MCF 10A (cell line): Measurements from ENCODE around the gene ALDH6A1. TPM values are rescaled to one million over a fixed set of nuclear protein-coding genes. Genes with fewer than 3 reads are reported as not detected.

Source experiments
- BruUV-seq: library from RNA; stranded (reverse); fragments of 400-500 nt; replicated peaks from 2 replicates; lab custom pipeline; 2021; lab: Mats Ljungman, UMichigan
- CTCF ChIA-PET: fragments of 300-600 bp; sonication (Branson Sonifier 250); formaldehyde crosslinking; extraction: SDS; loops from one replicate; lab custom pipeline; 2021; ENCODE audit warnings: antibody characterized with exemption, inconsistent platforms; lab: Yijun Ruan, JAX
- POLR2A ChIA-PET: fragments of 300-600, 350-650 bp; sonication (Branson Sonifier 250); formaldehyde crosslinking; extraction: SDS; loops from one replicate; lab custom pipeline; 2020; ENCODE audit warnings: antibody characterized with exemption, inconsistent platforms; lab: Yijun Ruan, JAX
- DNase-seq: peaks from one replicate; pipeline ENCODE4 v3.0.0-alpha.2; 2018; ENCODE audit not compliant: unreplicated experiment
- H3K27ac Mint-ChIP-seq: one replicate; pipeline ENCODE4 v1.8.0; 2022; ENCODE audit warnings: mild to moderate bottlenecking, low read depth, mixed read lengths; ENCODE audit not compliant: unreplicated experiment
- H3K27me3 Mint-ChIP-seq: one replicate; pipeline ENCODE4 v1.8.0; 2022; ENCODE audit warnings: mixed read lengths; ENCODE audit not compliant: insufficient read depth, unreplicated experiment
- H3K36me3 Mint-ChIP-seq: one replicate; pipeline ENCODE4 v1.8.0; 2022; ENCODE audit warnings: mild to moderate bottlenecking, moderate library complexity, mixed read lengths; ENCODE audit not compliant: insufficient read depth, unreplicated experiment
- H3K4me1 Mint-ChIP-seq: one replicate; pipeline ENCODE4 v1.8.0; 2022; ENCODE audit warnings: mixed read lengths; ENCODE audit not compliant: insufficient read depth, unreplicated experiment
- H3K4me3 Mint-ChIP-seq: one replicate; pipeline ENCODE4 v1.8.0; 2022; ENCODE audit warnings: mild to moderate bottlenecking, moderate library complexity, mixed read lengths; ENCODE audit not compliant: unreplicated experiment
- H3K9me3 Mint-ChIP-seq: one replicate; pipeline ENCODE4 v1.8.0; 2022; ENCODE audit warnings: mixed read lengths; ENCODE audit not compliant: unreplicated experiment
- intact Hi-C: fragments of 100-400 bp; cut with micrococcal nuclease; formaldehyde crosslinking; loops from 2 replicates; pipeline ENCODE4 v1.14.1; 2022
- total RNA-seq: library from RNA; stranded (reverse); gene quantifications from 2 replicates; pipeline ENCODE4 v1.2.3, GENCODE V29; 2022
- TF ChIP-seq, protein P1 (sequence below): fragments of 200-600 bp; IDR thresholded peaks from one replicate; pipeline ENCODE4 v1.8.0; 2022; ENCODE audit warnings: antibody characterized with exemption, mild to moderate bottlenecking; ENCODE audit not compliant: unreplicated experiment

ALDH6A1 gene
- total RNA-seq, 1 experiment from 2014 or later, result 22.4 TPM

- ChIA-PET CTCF (interaction anchor here (0.6 to 1.2 kb wide), 4 partner anchors 14 to 603 kb away, joined by 3 to 5 read pairs (median 3); no protein-coding TSS in a partner anchor), POLR2A (interaction anchor here (0.6 to 2.2 kb wide), 21 partner anchors 9 to 960 kb away, joined by 3 to 24 read pairs (median 4); partner anchors contain the start of genes ABCD4, ALDH6A1, COQ6 and FAM161B)
- intact Hi-C loops, result loop anchor here (1.0 to 2.0 kb wide), 2 partner anchors 66 to 67 kb away; partner anchors contain the start of genes ALDH6A1, COQ6, FAM161B and LIN52
- Mint-ChIP-seq H3K27ac (peak overlapping the region; percentile 96), H3K27me3 (no peaks in the 10 kb centered on the region), H3K4me1 (peaks cover 6% of the 10 kb centered on the region), H3K4me3 (peak overlapping the region; percentile 96), H3K36me3 (peaks cover 6% of the 10 kb centered on the region), H3K9me3 (no peaks in the 10 kb centered on the region)
- DNase-seq, result peak; percentile 72
- TF ChIP-seq, protein P1, sequence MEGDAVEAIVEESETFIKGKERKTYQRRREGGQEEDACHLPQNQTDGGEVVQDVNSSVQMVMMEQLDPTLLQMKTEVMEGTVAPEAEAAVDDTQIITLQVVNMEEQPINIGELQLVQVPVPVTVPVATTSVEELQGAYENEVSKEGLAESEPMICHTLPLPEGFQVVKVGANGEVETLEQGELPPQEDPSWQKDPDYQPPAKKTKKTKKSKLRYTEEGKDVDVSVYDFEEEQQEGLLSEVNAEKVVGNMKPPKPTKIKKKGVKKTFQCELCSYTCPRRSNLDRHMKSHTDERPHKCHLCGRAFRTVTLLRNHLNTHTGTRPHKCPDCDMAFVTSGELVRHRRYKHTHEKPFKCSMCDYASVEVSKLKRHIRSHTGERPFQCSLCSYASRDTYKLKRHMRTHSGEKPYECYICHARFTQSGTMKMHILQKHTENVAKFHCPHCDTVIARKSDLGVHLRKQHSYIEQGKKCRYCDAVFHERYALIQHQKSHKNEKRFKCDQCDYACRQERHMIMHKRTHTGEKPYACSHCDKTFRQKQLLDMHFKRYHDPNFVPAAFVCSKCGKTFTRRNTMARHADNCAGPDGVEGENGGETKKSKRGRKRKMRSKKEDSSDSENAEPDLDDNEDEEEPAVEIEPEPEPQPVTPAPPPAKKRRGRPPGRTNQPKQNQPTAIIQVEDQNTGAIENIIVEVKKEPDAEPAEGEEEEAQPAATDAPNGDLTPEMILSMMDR, result no peak
- TSS peak; percentile 39 for BruUV-seq
Measured at GRCh38 chr14:74018174-74018585, 66.1 kb downstream of the ALDH6A1 start.

- Mint-ChIP-seq H3K4me1 (peaks cover 6% of the 10 kb centered on the region), H3K27ac (no peak overlapping the region), H3K36me3 (peaks cover 18% of the 10 kb centered on the region), H3K27me3 (no peaks in the 10 kb centered on the region), H3K9me3 (no peaks in the 10 kb centered on the region), H3K4me3 (no peak overlapping the region)
- no peak for DNase-seq
- TF ChIP-seq, protein P1, result no peak
- intact Hi-C loops, result no loop called here
- ChIA-PET CTCF (no interaction called here), POLR2A (interaction anchor here (0.7 kb wide), 1 partner anchor 206 kb away, joined by 3 read pairs; no protein-coding TSS in a partner anchor)
- BruUV-seq, result no TSS peak
Measured at GRCh38 chr14:74015963-74016362, 68.3 kb downstream of the ALDH6A1 start.

DNA sequence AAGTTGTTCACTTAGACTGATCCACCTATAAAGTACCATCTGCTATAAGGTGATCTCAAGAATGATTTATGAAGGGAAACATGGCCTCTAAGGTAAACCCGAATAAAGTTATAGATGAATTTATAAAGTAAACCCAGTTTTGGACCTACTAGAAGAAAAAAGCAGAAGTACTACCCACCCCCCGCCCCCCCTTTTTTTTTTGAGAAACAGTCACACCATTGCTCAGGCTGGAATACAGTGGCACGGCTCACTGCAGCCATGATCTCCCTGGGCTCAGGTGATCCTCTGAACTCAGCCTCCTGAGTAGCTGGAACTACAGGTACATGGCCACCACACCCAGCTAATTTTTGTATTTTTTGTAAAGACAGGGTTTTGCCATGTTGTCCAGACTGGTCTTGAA is 69.1 kb downstream of the ALDH6A1 start:
- Mint-ChIP-seq H3K4me3 (no peak overlapping the region), H3K36me3 (peaks cover 24% of the 10 kb centered on the region), H3K27ac (no peak overlapping the region), H3K9me3 (no peaks in the 10 kb centered on the region), H3K27me3 (no peaks in the 10 kb centered on the region), H3K4me1 (peaks cover 6% of the 10 kb centered on the region)
- POLR2A ChIA-PET, result interaction anchor here (0.5 kb wide), 1 partner anchor 208 kb away, joined by 3 read pairs; no protein-coding TSS in a partner anchor
- CTCF ChIA-PET, result no interaction called here
- DNase-seq, result no peak
- BruUV-seq, result no TSS peak
- TF ChIP-seq, protein P1, result no peak
- intact Hi-C loops, result no loop called here

- no peak overlapping the region for H3K4me3 Mint-ChIP-seq
- H3K36me3 Mint-ChIP-seq, result peaks cover 33% of the 10 kb centered on the region
Measured at GRCh38 chr14:74014299-74014698, 70.0 kb downstream of the ALDH6A1 start.

More at GRCh38 chr14:74014299-74014698, 70.0 kb downstream of the ALDH6A1 start:
- CTCF ChIA-PET, result no interaction called here
- POLR2A ChIA-PET, result no interaction called here
- TF ChIP-seq, protein P1, result no peak
- no peaks in the 10 kb centered on the region for H3K27me3 Mint-ChIP-seq
- intact Hi-C loops, result no loop called here
- H3K4me1 Mint-ChIP-seq, result peaks cover 6% of the 10 kb centered on the region
- no peak overlapping the region for H3K27ac Mint-ChIP-seq
- no peaks in the 10 kb centered on the region for H3K9me3 Mint-ChIP-seq
- peak; percentile 31 for DNase-seq
- no TSS peak for BruUV-seq
